ENCODE data around the gene PLCH1.
"Not testable (repeated sequence)": the region's sequence is repeated elsewhere in the genome, so short reads cannot be mapped to it uniquely, and the experiment has no call there.

The PLCH1 gene

GRCh38 chr3:155641956-155642355, 102.9 kb downstream of the PLCH1 start:
- no peak for DNase-seq

DNA sequence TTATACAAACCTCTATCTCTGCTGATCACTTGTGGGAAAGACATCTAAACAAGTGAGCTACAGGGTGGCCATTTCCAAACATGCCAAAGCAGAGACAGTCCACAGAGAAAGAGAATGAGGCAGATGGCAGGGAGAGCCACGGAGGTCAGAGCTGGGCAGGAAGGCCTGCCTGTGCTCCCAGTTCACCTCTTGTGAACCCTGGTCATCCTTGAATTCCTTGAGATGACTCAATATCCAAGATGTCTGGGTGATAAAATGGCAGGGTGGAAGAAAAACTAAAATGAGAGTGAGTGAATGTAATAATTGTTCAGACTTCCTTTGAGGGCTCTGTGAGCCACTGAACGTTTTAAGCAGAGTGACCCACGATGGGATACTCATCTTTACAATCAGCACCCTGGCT, 104.8 kb downstream of the PLCH1 start:
- no peak for DNase-seq

- peak; percentile 20 for DNase-seq
Observed at GRCh38 chr3:155639462-155640055, 105.3 kb downstream of the PLCH1 start.

GRCh38 chr3:155638461-155638860, 106.4 kb downstream of the PLCH1 start:
- DNase-seq, result not testable (repeated sequence)

DNA sequence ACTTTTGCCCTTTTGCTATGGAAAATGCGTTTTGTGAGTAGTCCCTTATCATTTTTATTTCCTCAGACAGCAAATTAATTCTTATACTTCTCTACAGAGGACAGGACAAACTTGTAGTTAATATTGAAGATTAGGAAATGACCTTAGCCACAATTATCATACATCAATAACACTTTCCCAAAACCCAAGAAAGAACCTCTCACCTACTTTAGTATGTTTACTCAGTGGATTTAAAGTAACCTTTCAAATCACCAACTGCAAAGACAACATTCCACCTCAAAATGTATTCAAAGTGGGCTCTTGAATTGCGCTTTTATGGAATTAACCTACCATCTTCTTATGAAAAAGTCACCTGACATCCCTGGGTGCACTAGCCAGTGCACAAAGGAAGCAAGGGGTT, 107.3 kb downstream of the PLCH1 start:
- no peak for DNase-seq

- no peak for DNase-seq
Observed at GRCh38 chr3:155635056-155635455, 109.8 kb downstream of the PLCH1 start.

GRCh38 chr3:155634121-155634719, 110.7 kb downstream of the PLCH1 start:
- no peak for DNase-seq

DNA sequence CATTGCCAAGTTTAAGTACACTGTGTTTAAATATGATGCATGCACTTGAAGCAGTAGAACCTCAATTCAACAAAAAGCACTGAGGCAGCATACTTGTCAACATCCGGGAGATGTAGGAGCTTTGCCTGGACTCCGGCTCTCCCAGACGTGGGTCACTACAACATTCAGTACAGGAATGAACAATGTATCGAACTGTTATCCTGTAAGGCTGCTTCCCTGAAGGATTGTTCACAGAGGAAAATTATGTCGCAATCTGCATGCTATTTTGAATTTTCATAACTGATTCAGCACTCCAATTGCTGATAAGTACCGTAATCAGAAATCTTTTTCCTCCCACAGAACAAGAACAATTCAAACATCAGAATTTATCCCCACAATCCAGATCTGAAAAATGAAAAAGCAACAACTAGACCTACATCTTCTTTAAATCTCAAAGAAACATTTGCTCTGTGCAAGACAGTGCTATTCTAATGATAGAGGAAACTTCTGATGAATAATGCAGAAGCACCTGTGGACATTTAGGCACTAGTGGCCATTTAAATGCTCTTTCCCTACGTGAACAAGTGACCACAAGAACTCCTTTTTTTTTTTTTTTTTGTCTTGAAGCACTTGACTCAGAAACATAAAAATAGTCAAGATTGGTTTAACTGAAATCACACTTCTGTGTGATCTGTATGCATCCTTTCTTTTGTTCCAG, 113.4 kb downstream of the PLCH1 start:
- DNase-seq, result no peak

DNA sequence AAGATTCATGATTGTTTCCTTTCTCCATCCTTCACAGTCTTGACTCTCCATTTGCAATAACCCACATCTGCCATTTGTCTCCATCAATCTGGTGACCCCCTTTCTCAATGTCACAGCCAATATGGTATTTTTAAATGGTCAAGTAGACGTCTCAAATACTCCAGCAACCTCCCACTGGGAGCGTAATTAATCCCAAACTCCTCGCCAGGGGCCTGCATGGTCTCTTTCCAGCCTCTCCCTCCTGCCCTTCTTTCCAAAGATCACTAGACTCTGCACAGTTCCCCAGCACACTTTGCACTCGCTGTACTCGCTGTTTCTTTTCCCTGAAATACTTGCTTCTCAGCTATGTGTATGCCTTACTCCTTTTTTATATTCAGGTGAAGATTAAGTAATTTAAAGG, 115.3 kb downstream of the PLCH1 start:
- no peak for DNase-seq

GRCh38 chr3:155629056-155629455, 115.8 kb downstream of the PLCH1 start:
- peak; percentile 29 for DNase-seq

DNA sequence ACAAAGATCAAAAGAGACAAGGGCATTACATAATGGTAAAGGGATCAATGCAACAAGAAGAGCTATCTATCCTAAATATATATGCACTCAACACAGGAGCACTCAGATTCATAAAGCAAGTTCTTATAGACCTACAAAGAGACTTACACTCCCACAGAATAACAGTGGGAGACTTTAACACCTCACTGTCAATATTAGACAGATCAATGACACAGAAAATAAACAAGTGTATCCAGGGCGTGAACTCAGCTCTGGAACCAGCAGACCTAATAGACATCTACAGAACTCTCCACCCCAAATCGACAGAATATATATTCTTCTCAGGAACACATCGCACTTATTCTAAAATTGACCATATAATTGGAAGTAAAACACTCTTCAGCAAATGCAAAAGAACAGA, 122.2 kb downstream of the PLCH1 start:
- DNase-seq, result not testable (repeated sequence)

DNA sequence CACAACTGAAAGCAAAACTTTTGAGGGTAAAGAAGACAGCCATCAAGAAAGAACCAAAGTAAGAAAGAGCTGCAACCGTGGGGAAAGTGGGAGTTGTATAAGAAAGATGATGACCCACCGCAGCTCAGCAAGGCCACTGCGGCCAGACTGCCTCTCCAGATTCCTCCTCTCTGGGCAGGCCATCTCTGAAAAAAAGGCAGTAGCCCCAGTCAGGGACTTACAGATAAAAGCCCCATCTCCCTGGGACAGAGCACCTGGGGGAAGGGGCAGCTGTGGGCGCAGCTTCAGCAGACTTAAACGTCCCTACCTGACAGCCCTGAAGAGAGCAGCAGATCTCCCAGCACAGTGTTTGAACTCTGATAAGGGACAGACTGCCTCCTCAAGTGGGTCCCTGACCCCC, 124.3 kb downstream of the PLCH1 start:
- DNase-seq, result not testable (repeated sequence)

DNA sequence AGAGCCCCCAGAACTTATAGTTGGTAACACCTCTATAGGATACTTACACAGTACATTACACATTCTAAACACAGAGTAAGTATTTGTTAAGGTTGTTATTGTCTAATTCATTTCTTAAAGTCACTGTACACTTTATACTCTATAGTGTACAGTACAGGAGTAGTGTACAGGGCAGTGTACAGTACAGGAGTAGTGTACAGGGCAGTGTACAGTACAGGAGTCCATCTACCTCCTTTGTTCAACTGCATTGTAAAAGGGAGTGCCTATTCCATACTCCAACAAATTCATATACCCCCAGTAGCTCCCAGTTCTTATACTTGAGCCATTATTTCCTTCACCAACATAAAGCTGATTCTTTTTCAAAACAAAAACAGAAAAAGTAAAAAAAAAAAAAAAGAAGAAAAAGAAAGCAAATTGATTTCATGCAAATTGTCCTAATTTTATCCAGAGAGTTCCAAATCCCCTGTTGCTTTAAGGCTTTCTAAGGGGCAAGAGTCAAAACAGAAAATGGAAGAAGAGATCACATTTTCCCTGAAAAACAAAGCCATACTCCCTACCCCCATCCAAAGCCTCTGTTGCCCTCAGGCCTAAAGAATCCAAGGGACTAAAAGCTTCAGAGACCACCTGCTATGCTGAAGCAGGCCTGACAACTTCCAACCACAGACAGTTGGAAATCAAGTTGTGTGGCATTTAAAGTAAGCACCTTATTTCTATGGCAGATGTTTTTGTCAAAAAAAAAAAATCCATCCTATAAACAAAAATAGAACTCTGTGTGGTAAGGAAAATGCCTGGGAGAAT, 125.6 kb downstream of the PLCH1 start:
- DNase-seq, result no peak

DNA sequence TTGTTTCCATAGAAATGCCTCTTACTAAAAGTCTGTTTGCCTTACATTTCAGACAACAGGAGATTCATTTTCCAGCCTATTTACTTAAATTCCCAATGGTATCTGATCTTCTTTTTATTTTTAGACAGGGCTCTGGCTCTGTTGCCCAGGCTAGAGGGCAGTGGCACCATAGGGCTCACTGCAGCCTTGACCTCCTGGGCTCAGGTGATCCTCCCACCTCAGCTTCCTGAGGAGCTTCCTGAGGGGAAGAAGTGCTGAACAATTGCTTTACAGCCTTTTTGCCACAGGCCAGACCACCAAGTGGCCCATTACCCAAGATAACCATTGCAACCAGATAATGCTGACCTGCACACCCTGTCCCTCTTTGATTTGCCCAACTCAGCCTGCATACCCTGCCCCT, 126.3 kb downstream of the PLCH1 start:
- DNase-seq, result no peak

DNA sequence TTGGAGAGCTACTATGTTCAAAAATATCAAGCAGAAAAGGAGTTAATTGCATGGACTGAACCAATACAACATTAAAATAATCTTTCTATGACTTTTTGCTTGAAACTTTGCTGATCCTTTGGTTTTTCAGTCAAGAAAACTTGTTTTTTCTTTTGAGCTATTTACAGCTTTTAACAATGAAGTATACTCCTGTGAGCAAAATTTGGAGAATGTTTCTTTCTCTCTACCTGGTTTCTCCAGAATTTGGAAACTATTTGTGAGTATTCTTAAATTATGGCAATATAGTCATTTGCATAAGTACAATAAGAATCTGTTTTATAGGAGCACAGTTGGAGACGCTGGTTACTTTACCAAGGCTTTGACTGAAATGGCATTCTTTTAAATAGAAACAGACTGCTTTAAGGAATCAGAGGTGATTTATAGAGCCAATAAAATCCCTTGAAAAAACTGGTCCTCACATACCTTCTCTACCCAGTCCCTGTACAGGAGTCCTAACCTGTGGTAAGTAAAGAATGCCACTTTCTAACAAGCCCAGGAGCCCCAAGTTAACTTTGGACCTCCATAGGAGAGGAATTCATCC, 127.4 kb downstream of the PLCH1 start:
- DNase-seq, result no peak

- not testable (repeated sequence) for DNase-seq
Observed at GRCh38 chr3:155615141-155615540, 129.7 kb downstream of the PLCH1 start.

GRCh38 chr3:155614410-155614809, 130.5 kb downstream of the PLCH1 start:
- not testable (repeated sequence) for DNase-seq

- DNase-seq, result no peak
Observed at GRCh38 chr3:155611456-155611855, 133.4 kb downstream of the PLCH1 start.

- no peak for DNase-seq
Observed at GRCh38 chr3:155609586-155609985, 135.3 kb downstream of the PLCH1 start.

DNA sequence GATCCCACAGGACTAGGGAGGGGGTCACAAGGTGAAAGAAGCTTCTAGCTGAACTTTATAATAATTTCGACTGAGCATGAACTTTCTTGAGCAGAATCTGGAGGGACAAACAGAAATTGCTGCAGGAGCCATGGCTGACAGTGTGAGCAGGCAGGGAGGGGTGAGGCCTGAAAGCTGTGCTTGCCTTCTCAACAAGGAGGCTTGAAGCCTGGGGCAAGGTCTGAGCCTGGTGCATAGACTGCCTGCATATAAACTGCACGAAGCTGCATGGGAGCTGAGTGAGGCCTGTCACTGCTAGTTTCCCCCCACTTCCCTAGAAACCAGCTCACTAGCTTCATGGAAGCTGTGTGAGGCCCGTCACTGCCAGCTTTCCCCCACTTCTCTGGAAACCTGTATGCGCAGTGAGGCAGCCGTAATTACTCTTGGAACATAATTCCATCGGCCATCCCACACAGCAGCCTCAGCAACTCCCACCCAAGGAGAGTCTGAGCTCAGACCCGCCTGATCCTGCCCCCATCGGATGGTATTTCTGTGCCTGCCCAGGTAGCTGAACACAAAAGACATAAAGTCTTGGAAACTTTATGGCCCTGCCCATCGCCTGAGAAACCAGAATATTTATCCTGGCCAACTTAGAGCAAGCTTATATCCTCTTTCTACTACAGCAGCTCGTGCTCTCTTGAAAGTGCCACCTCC, 136.5 kb downstream of the PLCH1 start:
- DNase-seq, result no peak

DNA sequence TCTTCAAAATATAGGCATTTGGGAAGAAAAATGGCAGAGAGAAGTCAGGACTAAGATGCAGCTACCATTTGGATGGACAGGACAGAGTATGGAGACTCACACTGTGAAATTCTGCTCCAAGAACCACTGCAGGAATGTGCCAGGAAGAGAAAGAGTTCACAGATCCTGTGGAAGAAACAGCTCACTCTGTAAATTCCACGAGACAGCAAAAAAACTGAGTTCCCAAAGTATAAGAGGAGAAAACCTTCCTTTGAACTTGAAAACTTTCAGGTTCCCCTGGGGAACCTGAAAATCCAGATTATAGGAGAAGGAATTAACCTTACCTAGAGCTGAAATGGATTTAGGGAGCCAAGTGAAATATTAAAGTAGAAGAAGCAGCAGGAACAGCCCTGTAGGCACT, 137.1 kb downstream of the PLCH1 start:
- DNase-seq, result no peak

DNA sequence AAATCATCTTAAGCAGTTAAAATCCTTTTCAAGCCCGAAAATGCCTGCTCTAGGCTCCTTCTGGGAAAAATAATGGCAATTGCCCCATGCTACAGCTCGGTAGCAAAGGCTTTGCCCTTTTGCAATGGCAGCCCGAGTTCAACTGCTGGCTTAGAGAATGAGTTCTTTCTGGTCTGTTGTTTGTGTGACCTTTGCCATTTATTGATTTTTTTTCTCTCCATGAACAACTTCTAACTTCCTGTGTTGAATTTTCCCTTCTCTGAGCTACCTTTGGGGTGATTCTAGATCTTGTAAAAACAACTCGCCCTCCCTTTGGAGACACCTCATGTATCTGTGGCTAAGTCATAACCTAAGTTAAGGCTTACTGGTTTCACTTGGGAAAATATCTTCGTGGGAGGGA, 139.3 kb downstream of the PLCH1 start:
- no peak for DNase-seq
